PC-3 (cell line): Measurements from ENCODE around the gene TGOLN2. TPM values are rescaled to one million over a fixed set of nuclear protein-coding genes. Genes with fewer than 3 reads are reported as not detected.

ENCODE experiments used
- ATAC-seq: fragments of 200-7000 bp; cut with Tn5 transposase; 2 replicates; pipeline ENCODE4 v1.9.1; 2020; ENCODE audit warnings: mild to moderate bottlenecking, moderate library complexity
- BruUV-seq: library from RNA; stranded (reverse); fragments of 400-500 nt; replicated peaks from 2 replicates; lab custom pipeline; 2021; lab: Mats Ljungman, UMichigan
- CTCF ChIA-PET: fragments of 300-600 bp; sonication (Branson Sonifier 250); formaldehyde crosslinking; loops from one replicate; lab custom pipeline; 2022; ENCODE audit warnings: antibody characterized with exemption; lab: Charles Lee
- POLR2A ChIA-PET: fragments of 300-600 bp; sonication (Branson Sonifier 250); formaldehyde crosslinking; loops from one replicate; lab custom pipeline; 2022; ENCODE audit warnings: antibody characterized with exemption; ENCODE audit not compliant: unreplicated experiment; lab: Charles Lee
- DNase-seq: peaks from one replicate; pipeline ENCODE4 v3.0.0-alpha.2; 2015
- H2AFZ ChIP-seq: fragments of 300-600 bp; sonication (generic); 2 replicates; pipeline ENCODE4 v1.6.0; 2016; ENCODE audit warnings: antibody characterized with exemption, low read length
- H3F3A ChIP-seq: fragments of 300-600 bp; sonication (generic); one replicate; pipeline ENCODE4 v1.6.0; 2017; ENCODE audit warnings: antibody characterized with exemption, low read length, control low read depth, mild to moderate bottlenecking; ENCODE audit not compliant: unreplicated experiment
- H3K27ac ChIP-seq: fragments of 300-600 bp; sonication (generic); 2 replicates; pipeline ENCODE4 v1.5.1; 2016; ENCODE audit warnings: mild to moderate bottlenecking, low read length
- H3K27me3 ChIP-seq: fragments of 300-600 bp; sonication (generic); 2 replicates; pipeline ENCODE4 v1.6.1; 2016; ENCODE audit warnings: low read length, mixed read lengths
- H3K36me3 ChIP-seq: fragments of 300-600 bp; sonication (generic); 2 replicates; pipeline ENCODE4 v1.6.1; 2016; ENCODE audit warnings: low read depth, mixed run types, low read length, mixed read lengths
- H3K4me1 ChIP-seq: fragments of 300-600 bp; sonication (generic); 2 replicates; pipeline ENCODE4 v1.5.1; 2016; ENCODE audit warnings: low read length; ENCODE audit not compliant: insufficient read depth
- H3K4me2 ChIP-seq: fragments of 300-600 bp; sonication (generic); 2 replicates; pipeline ENCODE4 v1.6.0; 2016; ENCODE audit warnings: low read length
- H3K4me3 ChIP-seq: fragments of 300-600 bp; sonication (generic); 2 replicates; pipeline ENCODE4 v1.5.1; 2016; ENCODE audit warnings: mild to moderate bottlenecking, low read length, mixed read lengths
- H3K79me2 ChIP-seq: fragments of 300-600 bp; sonication (generic); 2 replicates; pipeline ENCODE4 v1.6.1; 2017; ENCODE audit warnings: low read length, mixed read lengths
- H3K9ac ChIP-seq: fragments of 300-600 bp; sonication (generic); 2 replicates; pipeline ENCODE4 v1.6.0; 2016; ENCODE audit warnings: mild to moderate bottlenecking, low read length
- H3K9me2 ChIP-seq: fragments of 300-600 bp; sonication (generic); replicated peaks from 2 replicates; pipeline ENCODE4 v1.6.1; 2016; ENCODE audit warnings: mixed run types, low read length, mixed read lengths
- H3K9me3 ChIP-seq: fragments of 300-600 bp; sonication (generic); 2 replicates; pipeline ENCODE4 v1.6.1; 2016; ENCODE audit warnings: low read length, mixed read lengths
- H4K20me1 ChIP-seq: fragments of 300-600 bp; sonication (generic); 2 replicates; pipeline ENCODE4 v1.6.1; 2016; ENCODE audit warnings: low read length, mixed read lengths
- CTCF ChIP-seq: fragments of 300-600 bp; sonication (generic); conservative IDR thresholded peaks from 2 replicates; pipeline ENCODE4 v1.5.1; 2017; ENCODE audit warnings: antibody characterized with exemption, low read depth, mild to moderate bottlenecking, low read length
- EZH2 ChIP-seq: fragments of 300-600 bp; sonication (generic); IDR thresholded peaks from one replicate; pipeline ENCODE4 v1.6.1; 2017; ENCODE audit warnings: antibody characterized with exemption, mild to moderate bottlenecking, low read length; ENCODE audit not compliant: unreplicated experiment
- EZH2phosphoT487 ChIP-seq: fragments of 300-600 bp; sonication (generic); IDR thresholded peaks from 2 replicates; pipeline ENCODE4 v1.6.1; 2018; ENCODE audit warnings: mild to moderate bottlenecking, antibody characterized with exemption, low read length, borderline replicate concordance
- intact Hi-C: fragments of 100-400 bp; cut with micrococcal nuclease; formaldehyde crosslinking; loops from 2 replicates; pipeline ENCODE4 v1.9.0; 2023
- total RNA-seq: library from RNA; depleted of rRNA; stranded (reverse); fragments of >200 nt; gene quantifications from 2 replicates; pipeline ENCODE4 v1.2.3, GENCODE V29; 2014

Gene TGOLN2
- total RNA-seq, 1 experiment from 2014 or later, result 48.9 TPM

DNA sequence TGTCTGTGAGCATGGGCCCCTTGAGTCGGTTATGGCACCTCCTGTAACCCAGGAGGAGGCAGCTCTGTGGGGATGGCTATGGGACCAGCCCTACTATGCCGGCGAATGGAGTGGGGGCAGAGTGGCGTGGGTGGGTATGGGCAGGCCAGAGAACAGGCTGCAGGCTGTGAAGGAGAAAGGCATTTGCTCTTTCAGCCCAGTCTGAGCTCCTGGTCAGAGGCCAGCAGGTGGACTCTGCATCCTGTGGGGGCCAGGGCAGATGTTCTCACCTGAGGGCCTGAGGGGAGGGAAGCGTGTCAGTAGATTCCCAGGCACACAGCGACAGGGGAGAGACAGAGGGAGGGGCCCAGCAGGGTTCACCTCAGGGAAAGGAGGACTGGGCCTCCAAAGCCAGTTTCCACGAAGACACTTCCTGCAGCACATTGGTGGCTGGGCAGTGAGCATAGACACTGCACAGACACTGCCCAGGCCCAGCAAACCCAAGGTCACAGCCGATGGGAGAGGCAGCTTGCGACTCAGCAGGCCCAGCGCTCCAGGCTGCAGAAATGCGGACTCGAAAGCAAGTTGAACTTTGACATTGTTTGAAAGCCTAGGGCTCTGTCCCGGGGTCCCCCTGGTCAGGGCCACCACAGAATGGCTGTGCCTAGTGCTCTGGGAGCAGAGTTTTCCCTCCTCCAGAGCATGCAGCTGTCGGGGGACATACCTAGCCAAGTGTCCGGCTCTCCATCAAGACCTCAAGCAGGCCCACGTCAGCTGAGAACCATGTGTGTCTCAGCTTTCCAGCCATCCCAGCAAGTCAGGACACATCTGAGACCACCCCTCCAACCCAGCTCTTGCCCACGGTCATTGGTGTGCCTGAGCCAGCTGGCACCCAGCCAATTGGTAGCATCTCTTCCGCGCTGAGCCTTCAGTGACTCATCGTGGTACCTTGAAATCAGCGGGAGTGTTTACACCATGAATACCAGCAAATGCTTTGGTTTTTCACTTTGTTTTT, 53.8 kb downstream of the TGOLN2 start:
- Histone ChIP-seq H3K4me1 (peaks cover 6% of the 10 kb centered on the region), H3K27me3 (no peaks in the 10 kb centered on the region), H3K4me2 (no peak overlapping the region), H3K9me3 (no peaks in the 10 kb centered on the region), H3K79me2 (no peaks in the 10 kb centered on the region), H4K20me1 (no peaks in the 10 kb centered on the region), H3F3A (no peaks in the 10 kb centered on the region), H3K9me2 (no peaks in the 10 kb centered on the region), H2AFZ (no peak overlapping the region), H3K4me3 (no peak overlapping the region), H3K27ac (no peak overlapping the region), H3K9ac (no peak overlapping the region), H3K36me3 (no peaks in the 10 kb centered on the region)
- TF ChIP-seq EZH2, result no peak
- TF ChIP-seq EZH2phosphoT487, result no peak
- no peak for TF ChIP-seq CTCF
- POLR2A ChIA-PET, result no interaction called here
- no TSS peak for BruUV-seq
- intact Hi-C loops, result no loop called here
- peak; percentile 51 for ATAC-seq
- CTCF ChIA-PET, result no interaction called here
- DNase-seq, result peak; percentile 67

DNA sequence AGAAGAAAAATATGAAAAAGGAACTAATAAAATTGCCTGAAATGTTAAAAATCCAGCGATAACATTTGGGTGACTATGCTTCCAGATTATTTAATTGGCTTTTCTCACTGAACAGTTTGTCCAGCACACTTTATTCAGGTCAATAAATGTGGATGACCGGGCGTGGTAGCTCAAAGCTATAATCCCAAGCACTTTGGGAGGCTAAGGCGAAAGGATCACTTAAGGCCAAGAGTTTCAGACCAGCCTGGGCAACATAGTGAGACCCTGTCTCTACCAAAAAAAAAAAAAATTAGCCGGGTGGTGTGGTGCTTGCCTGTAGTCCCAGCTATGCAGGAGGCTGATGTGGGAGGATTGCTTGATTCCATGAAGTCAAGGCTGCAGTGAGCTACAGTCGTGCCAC, 55.4 kb downstream of the TGOLN2 start:
- ATAC-seq, result no peak

More for the DNA sequence above, 55.4 kb downstream of the TGOLN2 start:
- CTCF ChIA-PET, result no interaction called here
- no TSS peak for BruUV-seq
- TF ChIP-seq EZH2phosphoT487 (no peak), EZH2 (no peak), CTCF (no peak)
- Histone ChIP-seq H3K9me2 (no peaks in the 10 kb centered on the region), H3K27ac (no peak overlapping the region), H3K9ac (no peak overlapping the region), H3K9me3 (no peaks in the 10 kb centered on the region), H3K79me2 (no peaks in the 10 kb centered on the region), H3K4me3 (no peak overlapping the region), H3K27me3 (no peaks in the 10 kb centered on the region), H4K20me1 (no peaks in the 10 kb centered on the region), H3F3A (no peaks in the 10 kb centered on the region), H3K4me2 (no peak overlapping the region), H3K4me1 (peaks cover 6% of the 10 kb centered on the region), H3K36me3 (no peaks in the 10 kb centered on the region), H2AFZ (no peak overlapping the region)
- POLR2A ChIA-PET, result no interaction called here
- intact Hi-C loops, result no loop called here
- no peak for DNase-seq
